CD14-positive monocyte (primary cell): Measurements from ENCODE around the gene TMEM222. TPM values are rescaled to one million over a fixed set of nuclear protein-coding genes. Genes with fewer than 3 reads are reported as not detected.

ENCODE experiments used
- DNase-seq, 3 donors: peaks; one replicate each; pipeline ENCODE4 v3.0.0-alpha.2; 2011 to 2022
- H2AFZ ChIP-seq: 2 replicates; pipeline ENCODE4 v1.6.0; 2012; ENCODE audit warnings: mild to moderate bottlenecking, low read depth, low read length, inconsistent platforms; ENCODE audit not compliant: insufficient read depth, poor library complexity, severe bottlenecking
- H3K27ac ChIP-seq, 2 donors: 1 replicate in 1 of 2; 2 replicates in 1 of 2; pipeline ENCODE4 v1.5.1; 2012 to 2013; ENCODE audit warnings: low read length in 2 of 2, control low read depth in 1 of 2, inconsistent platforms in 1 of 2, low read depth in 1 of 2, mild to moderate bottlenecking in 1 of 2
- H3K27me3 ChIP-seq, 2 donors: one replicate each; pipeline versions ENCODE4 v1.6.0 to v1.6.1; 2011 to 2013; ENCODE audit warnings: low read length in 2 of 2; ENCODE audit not compliant: control insufficient read depth in 2 of 2, insufficient read depth in 2 of 2
- H3K36me3 ChIP-seq, 2 donors: replicated peaks in 1 of 2; 1 replicate in 1 of 2; 2 replicates in 1 of 2; pipeline versions ENCODE4 v1.5.1 to v1.6.1; 2012 to 2013; ENCODE audit warnings: low read length in 2 of 2, control low read depth in 1 of 2, inconsistent platforms in 1 of 2, mild to moderate bottlenecking in 1 of 2; ENCODE audit not compliant: insufficient read depth in 2 of 2, control insufficient read depth in 1 of 2
- H3K4me1 ChIP-seq, 2 donors: 1 replicate in 1 of 2; 2 replicates in 1 of 2; pipeline versions ENCODE4 v1.5.1 to v1.6.1; 2012 to 2013; ENCODE audit warnings: low read length in 2 of 2, control low read depth in 1 of 2, inconsistent platforms in 1 of 2, mild to moderate bottlenecking in 1 of 2, moderate library complexity in 1 of 2; ENCODE audit not compliant: insufficient read depth in 2 of 2, control insufficient read depth in 1 of 2
- H3K4me2 ChIP-seq: replicated peaks from 2 replicates; pipeline ENCODE3; 2012; ENCODE audit warnings: low read length, moderate library complexity, mild to moderate bottlenecking; ENCODE audit not compliant: poor library complexity, severe bottlenecking; ENCODE audit errors: extremely low read depth
- H3K4me3 ChIP-seq, 3 experiments: fragments of 200-600 bp in 1 of 3; sonication (generic) in 1 of 3; replicated peaks in 1 of 3; 1 replicate in 2 of 3; 2 replicates in 1 of 3; pipeline ENCODE4 v1.5.1; 2011 to 2013; ENCODE audit warnings: low read length in 3 of 3, mild to moderate bottlenecking in 3 of 3, control low read depth in 2 of 3, low read depth in 2 of 3, inconsistent platforms in 1 of 3, moderate library complexity in 1 of 3
- H3K79me2 ChIP-seq: 2 replicates; pipeline ENCODE4 v1.6.0; 2012; ENCODE audit warnings: mild to moderate bottlenecking, control low read depth, inconsistent platforms, low read length, moderate library complexity; ENCODE audit not compliant: insufficient read depth
- H3K9ac ChIP-seq: 2 replicates; pipeline ENCODE4 v1.6.0; 2017; ENCODE audit warnings: low read length, mild to moderate bottlenecking; ENCODE audit not compliant: insufficient read depth, poor library complexity, severe bottlenecking
- H3K9me3 ChIP-seq, 2 donors: replicated peaks in 1 of 2; 1 replicate in 1 of 2; 2 replicates in 1 of 2; pipeline versions ENCODE4 v1.5.1 to v1.6.1; 2012 to 2013; ENCODE audit warnings: low read length in 2 of 2, control low read depth in 1 of 2; ENCODE audit not compliant: control insufficient read depth in 1 of 2, insufficient read depth in 1 of 2
- H4K20me1 ChIP-seq: 2 replicates; pipeline ENCODE4 v1.6.0; 2012; ENCODE audit warnings: mild to moderate bottlenecking, low read length, control low read depth, moderate library complexity; ENCODE audit not compliant: insufficient read depth
- H3K27ac Mint-ChIP-seq, 7 donors: one replicate each; pipeline ENCODE4 v1.8.0; 2020; ENCODE audit warnings: mild to moderate bottlenecking in 7 of 7, mixed read lengths in 7 of 7, moderate library complexity in 6 of 7, inconsistent platforms in 2 of 7
- H3K27me3 Mint-ChIP-seq, 3 donors: one replicate each; pipeline ENCODE4 v1.8.0; 2021 to 2022; ENCODE audit warnings: low read depth in 3 of 3, mild to moderate bottlenecking in 3 of 3, mixed read lengths in 3 of 3, moderate library complexity in 3 of 3, inconsistent platforms in 1 of 3
- H3K36me3 Mint-ChIP-seq, 2 donors: one replicate each; pipeline ENCODE4 v1.8.0; 2020; ENCODE audit warnings: mixed read lengths in 2 of 2, inconsistent platforms in 1 of 2, mild to moderate bottlenecking in 1 of 2
- H3K4me1 Mint-ChIP-seq: one replicate; pipeline ENCODE4 v1.8.0; 2020; ENCODE audit warnings: mild to moderate bottlenecking, mixed read lengths
- H3K4me3 Mint-ChIP-seq, 2 donors: one replicate each; pipeline ENCODE4 v1.8.0; 2020; ENCODE audit warnings: mild to moderate bottlenecking in 2 of 2, mixed read lengths in 2 of 2, moderate library complexity in 1 of 2
- H3K9me3 Mint-ChIP-seq, 7 donors: one replicate each; pipeline ENCODE4 v1.8.0; 2020 to 2022; ENCODE audit warnings: mixed read lengths in 7 of 7, mild to moderate bottlenecking in 6 of 7, moderate library complexity in 6 of 7, inconsistent platforms in 2 of 7
- WGBS: methylation state at CpG from one replicate; pipeline ENCODE4 v1.1.5; 2013; ENCODE audit warnings: missing lambda C conversion rate; ENCODE audit not compliant: insufficient coverage; 5-methylcytosine and 5-hydroxymethylcytosine counted together
- intact Hi-C, 2 donors: fragments of 100-400 bp; cut with micrococcal nuclease; formaldehyde crosslinking; loops; one replicate each; pipeline versions ENCODE4 v1.15.0 to v1.15.1; 2023
- polyA plus RNA-seq, 3 donors: library from polyadenylated mRNA; depleted of rRNA in 1 of 3; unstranded in 2 of 3; stranded (reverse) in 1 of 3; fragments of 300-500 nt in 2 of 3; fragments of >200 nt in 1 of 3; fragmentation: Illumina TruSeq in 2 of 3; gene quantifications; 1 replicate in 2 of 3; 2 replicates in 1 of 3; pipeline ENCODE4 v1.2.3, GENCODE V29; 2012 to 2021
- TF ChIP-seq, protein P1 (sequence below): fragments of 200-600 bp; IDR thresholded peaks from one replicate; pipeline ENCODE4 v1.8.0; 2022; ENCODE audit warnings: antibody characterized with exemption, mild to moderate bottlenecking

Gene TMEM222
- polyA plus RNA-seq, 3 donors: 23.2 to 29.0 (median 24.6) TPM

DNA sequence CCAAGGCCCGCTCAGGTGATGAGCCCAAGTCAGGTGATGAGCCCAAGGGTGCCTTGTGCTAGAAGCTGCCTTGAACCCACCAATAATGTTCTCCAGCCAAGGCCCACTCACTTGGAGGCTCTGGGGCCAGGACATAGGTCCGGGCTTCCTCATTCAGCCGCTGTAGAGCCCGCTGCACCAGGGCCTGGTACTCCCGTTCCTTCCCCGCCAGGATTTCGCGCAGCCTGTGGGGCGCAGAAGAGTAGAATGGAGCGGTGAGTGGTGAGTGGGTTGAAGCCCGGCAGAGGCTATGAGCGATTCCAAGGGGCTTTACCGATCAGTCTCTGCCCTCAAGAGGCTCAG, 34.3 kb downstream of the TMEM222 start:
- no peaks in the 10 kb centered on the region for H3K79me2 ChIP-seq
- H3K36me3 ChIP-seq: peaks cover 15 to 33% of the 10 kb centered on the region in 2 donors
- peaks cover 21 to 32% of the 10 kb centered on the region in 2 donors for H3K4me1 ChIP-seq
- Mint-ChIP-seq H3K4me1 (peaks cover 27% of the 10 kb centered on the region), H3K27me3 (peaks cover 15 to 29% (median 25%) of the 10 kb centered on the region in 3 donors), H3K27ac (peak overlapping the region in 1 of 7 donors; percentile 55), H3K9me3 (peaks cover 0 to 2% (median 0%) of the 10 kb centered on the region in 7 donors), H3K36me3 (peaks cover 23 to 75% of the 10 kb centered on the region in 2 donors), H3K4me3 (no peak overlapping the region)
- 87% methylated on average over 9 of the region's 13 CpGs for WGBS
- H3K27ac ChIP-seq: no peak overlapping the region
- peaks cover 13% of the 10 kb centered on the region for H4K20me1 ChIP-seq
- intact Hi-C loops: loop anchor here in 1 of 2 donors (5.0 kb wide), 1 partner anchor 41 kb away; no protein-coding TSS in a partner anchor
- H3K4me2 ChIP-seq: peak overlapping the region; percentile 84
- TF ChIP-seq, protein P1, sequence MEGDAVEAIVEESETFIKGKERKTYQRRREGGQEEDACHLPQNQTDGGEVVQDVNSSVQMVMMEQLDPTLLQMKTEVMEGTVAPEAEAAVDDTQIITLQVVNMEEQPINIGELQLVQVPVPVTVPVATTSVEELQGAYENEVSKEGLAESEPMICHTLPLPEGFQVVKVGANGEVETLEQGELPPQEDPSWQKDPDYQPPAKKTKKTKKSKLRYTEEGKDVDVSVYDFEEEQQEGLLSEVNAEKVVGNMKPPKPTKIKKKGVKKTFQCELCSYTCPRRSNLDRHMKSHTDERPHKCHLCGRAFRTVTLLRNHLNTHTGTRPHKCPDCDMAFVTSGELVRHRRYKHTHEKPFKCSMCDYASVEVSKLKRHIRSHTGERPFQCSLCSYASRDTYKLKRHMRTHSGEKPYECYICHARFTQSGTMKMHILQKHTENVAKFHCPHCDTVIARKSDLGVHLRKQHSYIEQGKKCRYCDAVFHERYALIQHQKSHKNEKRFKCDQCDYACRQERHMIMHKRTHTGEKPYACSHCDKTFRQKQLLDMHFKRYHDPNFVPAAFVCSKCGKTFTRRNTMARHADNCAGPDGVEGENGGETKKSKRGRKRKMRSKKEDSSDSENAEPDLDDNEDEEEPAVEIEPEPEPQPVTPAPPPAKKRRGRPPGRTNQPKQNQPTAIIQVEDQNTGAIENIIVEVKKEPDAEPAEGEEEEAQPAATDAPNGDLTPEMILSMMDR: no peak
- H3K27me3 ChIP-seq: peaks cover 0 to 18% of the 10 kb centered on the region in 2 donors
- H3K4me3 ChIP-seq: peak overlapping the region in 1 of 3 experiments; percentile 64
- no peaks in the 10 kb centered on the region for H3K9me3 ChIP-seq
- DNase-seq: no peak
- no peak overlapping the region for H2AFZ ChIP-seq
- no peak overlapping the region for H3K9ac ChIP-seq

DNA sequence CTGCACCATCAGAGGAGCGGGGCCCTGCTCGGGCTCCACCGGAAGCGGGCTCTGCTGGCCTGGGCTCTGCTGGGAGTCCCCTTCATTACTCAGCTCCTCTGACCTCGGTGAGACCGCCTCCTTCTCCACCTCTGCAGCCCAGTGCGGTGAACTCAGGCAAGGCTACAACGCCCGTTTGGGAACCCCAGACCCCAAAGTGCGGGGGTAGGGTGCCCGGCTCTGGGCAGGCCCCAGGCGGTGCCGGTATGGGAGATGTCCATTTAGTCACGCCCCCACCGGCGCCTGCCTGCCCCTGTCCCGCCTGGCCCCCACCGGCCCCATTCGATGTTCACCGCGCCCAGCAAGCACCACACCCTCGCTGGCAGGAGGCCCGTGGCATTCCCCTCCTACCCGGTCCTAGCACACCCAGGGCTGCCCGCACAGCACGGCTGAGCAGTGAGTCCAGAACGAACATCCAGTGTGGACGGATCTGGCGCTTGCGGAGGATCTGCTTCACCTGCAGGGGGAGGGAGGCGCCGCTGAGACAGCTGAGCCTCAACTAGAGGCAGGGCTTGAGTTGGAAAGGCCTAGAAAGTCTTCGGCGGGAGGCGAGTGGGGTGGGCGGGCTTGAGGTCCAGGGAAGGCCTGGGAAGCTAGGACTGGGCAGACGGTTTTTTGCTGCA, 34.8 kb downstream of the TMEM222 start:
- Mint-ChIP-seq H3K4me3 (peak overlapping the region; percentile 64 to 73), H3K27me3 (peaks cover 16 to 33% (median 27%) of the 10 kb centered on the region in 3 donors), H3K9me3 (peaks cover 0 to 2% (median 0%) of the 10 kb centered on the region in 7 donors), H3K4me1 (peaks cover 28% of the 10 kb centered on the region), H3K36me3 (peaks cover 23 to 75% of the 10 kb centered on the region in 2 donors), H3K27ac (no peak overlapping the region)
- Histone ChIP-seq H3K27me3 (peaks cover 0 to 20% of the 10 kb centered on the region in 2 donors), H3K27ac (no peak overlapping the region), H3K79me2 (no peaks in the 10 kb centered on the region), H3K9me3 (no peaks in the 10 kb centered on the region), H3K36me3 (peaks cover 11 to 28% of the 10 kb centered on the region in 2 donors), H3K4me3 (peak overlapping the region in 1 of 3 experiments; percentile 64), H4K20me1 (peaks cover 13% of the 10 kb centered on the region), H3K4me1 (peaks cover 21 to 32% of the 10 kb centered on the region in 2 donors), H3K9ac (no peak overlapping the region), H2AFZ (peak overlapping the region; percentile 72), H3K4me2 (peak overlapping the region; percentile 84)
- TF ChIP-seq, protein P1: no peak
- intact Hi-C loops: loop anchor here in 1 of 2 donors (5.0 kb wide), 1 partner anchor 41 kb away; no protein-coding TSS in a partner anchor
- peak in 1 of 3 donors; percentile 46 for DNase-seq
- 85% methylated on average over 27 of the region's 37 CpGs for WGBS
